H7 (cell line): Measurements from ENCODE around the gene HOXA3. TPM values are rescaled to one million over a fixed set of nuclear protein-coding genes. Genes with fewer than 3 reads are reported as not detected.
A peak's percentile ranks its signal among the peaks of the same experiment; 100 is the strongest.

Source experiments
- DNase-seq: peaks from one replicate; pipeline ENCODE4 v3.0.0; 2012
- H3K27me3 ChIP-seq: 2 replicates; pipeline ENCODE4 v1.6.0; 2011; ENCODE audit warnings: mild to moderate bottlenecking, low read length; ENCODE audit not compliant: control insufficient read depth, insufficient read depth
- H3K36me3 ChIP-seq: replicated peaks from 2 replicates; pipeline ENCODE4 v1.5.1; 2011; ENCODE audit warnings: low read length; ENCODE audit not compliant: control insufficient read depth, insufficient read depth
- H3K4me3 ChIP-seq: 2 replicates; pipeline ENCODE4 v1.5.1; 2011; ENCODE audit warnings: low read depth, mild to moderate bottlenecking, control low read depth, low read length, moderate library complexity; ENCODE audit not compliant: insufficient read depth
- total RNA-seq: library from RNA; depleted of rRNA; stranded (reverse); fragments of >200 nt; shearing (Covaris generic); gene quantifications from 2 replicates; pipeline ENCODE4 v1.2.3, GENCODE V29; 2014

HOXA3 gene
- total RNA-seq, 1 experiment from 2014 or later = not detected

- Histone ChIP-seq H3K36me3 (no peaks in the 10 kb centered on the region), H3K4me3 (no peak overlapping the region), H3K27me3 (peaks cover 98% of the 10 kb centered on the region)
- no peak for DNase-seq
Measured at GRCh38 chr7:27132214-27132613, 20.2 kb downstream of the HOXA3 start.

- Histone ChIP-seq H3K4me3 (peak overlapping the region; percentile 47), H3K36me3 (no peaks in the 10 kb centered on the region), H3K27me3 (peaks cover 98% of the 10 kb centered on the region)
- DNase-seq = peak; percentile 24
Measured at GRCh38 chr7:27131390-27131819, 21.0 kb downstream of the HOXA3 start.

- Histone ChIP-seq H3K27me3 (peaks cover 98% of the 10 kb centered on the region), H3K4me3 (peak within 1 kb of the TSS; percentile 47), H3K36me3 (no peaks in the 10 kb centered on the region)
- peak; percentile 95 for DNase-seq
Measured at GRCh38 chr7:27130540-27131389, 21.6 kb downstream of the HOXA3 start, which contains the start of gene HOXA4. HOXA4 (minus strand) TSS chr7:27130757; CDS start chr7:27130733, 24 bp downstream.

DNA sequence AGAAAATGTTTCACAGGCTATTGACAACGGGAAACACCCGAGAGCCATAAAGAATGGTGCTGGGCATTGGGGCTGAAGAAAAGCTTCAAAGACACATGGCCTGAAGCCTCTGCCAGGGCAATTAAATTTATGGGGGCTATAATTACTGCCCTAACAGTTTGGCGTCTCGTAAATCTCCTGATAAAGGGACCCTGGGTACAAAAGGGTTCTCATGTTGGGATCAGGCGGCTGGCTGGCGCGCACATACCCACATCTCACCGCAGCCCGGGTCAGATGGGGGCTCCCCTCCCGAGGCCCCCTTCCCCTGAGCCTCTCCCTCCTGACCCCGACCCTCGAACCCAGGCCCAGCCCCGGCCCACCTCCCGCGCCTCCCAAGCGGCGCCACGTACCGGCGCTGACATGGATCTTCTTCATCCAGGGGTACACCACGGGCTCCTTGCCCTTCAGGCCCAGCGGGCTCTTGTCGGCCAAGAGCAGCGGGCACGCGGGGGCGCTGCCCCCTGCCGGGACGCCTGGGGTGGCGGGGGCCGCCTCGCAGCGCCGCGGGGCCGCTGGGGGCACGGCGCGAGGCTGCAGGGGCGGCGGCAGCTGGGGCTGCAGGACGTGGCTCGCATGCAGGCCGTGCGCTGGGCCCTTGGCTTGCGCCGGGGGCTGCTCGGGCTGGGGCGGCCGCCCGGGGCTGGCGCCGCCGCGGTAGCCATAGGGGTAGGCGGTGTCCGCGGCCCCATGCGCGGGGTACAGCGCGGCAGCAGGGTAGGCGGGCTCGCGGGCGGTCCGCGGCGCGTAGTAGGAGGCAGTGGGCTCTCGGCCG lies 22.4 kb downstream of the HOXA3 start:
- DNase-seq = peak; percentile 84
- Histone ChIP-seq H3K4me3 (no peak overlapping the region), H3K27me3 (peaks cover 98% of the 10 kb centered on the region), H3K36me3 (no peaks in the 10 kb centered on the region)

DNA sequence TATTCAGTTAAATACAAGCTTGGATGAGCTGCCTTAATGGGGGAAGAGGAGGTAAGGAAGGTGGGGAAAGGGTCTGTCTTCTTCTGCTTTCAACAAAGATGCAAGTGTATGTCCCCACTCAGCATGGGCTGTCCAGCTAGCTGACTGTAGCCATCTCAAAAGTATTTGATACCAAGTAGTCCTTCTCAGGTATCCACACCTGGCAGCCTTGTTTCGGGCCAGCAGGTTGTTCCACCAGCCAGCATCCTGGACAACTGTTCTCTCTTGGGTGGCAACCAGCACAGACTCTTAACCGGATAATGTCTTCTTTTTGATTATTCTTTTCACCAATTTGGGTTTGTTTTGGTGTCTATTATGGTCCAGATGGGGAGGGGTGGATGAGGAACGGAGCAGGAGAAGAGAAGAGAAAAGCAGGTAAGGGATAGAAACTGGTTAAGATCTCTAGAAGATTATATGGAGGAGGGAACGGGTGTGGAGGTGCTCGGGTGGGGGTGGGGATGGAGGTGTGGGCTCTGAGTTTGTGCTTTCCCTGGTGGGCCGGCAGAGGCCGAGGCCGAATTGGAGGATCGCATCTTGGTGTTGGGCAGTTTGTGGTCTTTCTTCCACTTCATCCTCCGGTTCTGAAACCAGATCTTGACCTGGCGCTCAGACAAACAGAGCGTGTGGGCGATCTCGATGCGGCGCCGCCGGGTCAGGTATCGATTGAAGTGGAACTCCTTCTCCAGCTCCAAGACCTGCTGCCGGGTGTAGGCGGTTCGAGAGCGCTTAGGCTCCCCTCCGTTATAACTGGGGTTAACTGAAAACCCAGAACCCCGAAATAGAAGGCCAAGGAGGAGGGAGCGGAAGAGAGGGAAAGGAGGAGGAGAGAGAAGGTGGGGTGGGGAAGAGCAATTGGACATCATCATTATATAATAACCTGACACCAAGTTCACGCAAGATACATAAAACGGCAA lies 23.3 kb downstream of the HOXA3 start:
- no peaks in the 10 kb centered on the region for H3K36me3 ChIP-seq
- no peak overlapping the region for H3K4me3 ChIP-seq
- peaks cover 98% of the 10 kb centered on the region for H3K27me3 ChIP-seq
- peak; percentile 22 for DNase-seq

DNA sequence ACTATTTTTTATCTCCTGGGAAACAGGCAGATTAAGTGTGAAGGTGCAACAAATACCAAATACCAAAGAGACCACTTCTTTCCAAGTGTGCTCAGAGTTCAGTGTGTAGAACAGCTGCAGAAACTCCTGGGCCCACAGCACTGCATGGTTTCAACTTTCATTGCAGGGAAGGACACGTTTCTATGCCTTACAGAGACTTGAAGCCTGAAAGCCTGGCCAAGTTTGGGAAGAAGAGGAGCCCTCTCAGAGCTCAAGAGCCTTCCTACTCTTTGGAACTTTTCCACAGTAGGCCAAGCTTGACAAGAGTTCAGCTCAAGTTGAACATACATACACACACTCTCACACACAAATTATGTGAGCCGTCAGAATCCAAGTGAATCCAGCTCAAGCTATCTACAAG lies 24.3 kb downstream of the HOXA3 start:
- peaks cover 98% of the 10 kb centered on the region for H3K27me3 ChIP-seq

DNA sequence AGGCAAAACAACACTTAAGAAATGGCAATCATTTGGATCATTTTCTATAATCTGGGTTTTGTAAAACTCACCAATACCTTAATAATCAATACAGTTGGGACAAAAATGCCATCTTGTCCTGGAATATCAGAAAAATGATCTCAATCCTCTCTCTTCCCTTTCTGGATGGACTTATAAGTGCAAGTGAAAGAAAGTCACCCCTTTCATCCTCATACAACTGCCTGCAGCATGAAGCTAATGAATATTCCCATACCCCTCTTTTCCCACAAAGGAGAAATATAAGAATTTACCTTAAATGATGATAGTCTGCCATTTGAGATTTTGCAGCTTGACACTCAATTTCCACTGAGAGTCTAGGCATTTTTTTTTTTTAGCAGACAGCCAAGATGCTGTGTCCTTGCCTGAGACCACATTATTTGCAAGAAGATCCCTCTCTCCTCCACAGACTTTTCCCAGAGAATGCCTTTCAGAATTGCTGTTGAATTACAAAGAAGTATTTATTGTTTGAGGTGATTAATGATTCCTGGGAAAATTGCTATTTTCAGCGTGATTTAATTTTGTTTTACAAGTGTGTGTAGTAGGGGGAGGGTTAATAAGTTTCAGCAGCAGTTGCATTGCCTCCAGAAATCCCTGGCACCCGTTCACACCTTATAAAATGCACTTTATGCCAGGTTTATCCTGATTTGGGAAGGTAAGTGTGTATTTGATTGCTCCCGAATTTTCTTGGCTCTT lies 25.6 kb downstream of the HOXA3 start:
- Histone ChIP-seq H3K36me3 (no peaks in the 10 kb centered on the region), H3K27me3 (peaks cover 98% of the 10 kb centered on the region), H3K4me3 (no peak overlapping the region)
- DNase-seq = no peak

More for the DNA sequence above, 24.3 kb downstream of the HOXA3 start:
- no peak for DNase-seq
- H3K4me3 ChIP-seq = no peak overlapping the region
- H3K36me3 ChIP-seq = no peaks in the 10 kb centered on the region

- peaks cover 98% of the 10 kb centered on the region for H3K27me3 ChIP-seq
- no peaks in the 10 kb centered on the region for H3K36me3 ChIP-seq
- no peak overlapping the region for H3K4me3 ChIP-seq
- DNase-seq = no peak
Measured at GRCh38 chr7:27125986-27126394, 26.4 kb downstream of the HOXA3 start.

GRCh38 chr7:27124902-27125689 lies 27.3 kb downstream of the HOXA3 start:
- no peak overlapping the region for H3K4me3 ChIP-seq
- DNase-seq = peak; percentile 38
- peaks cover 100% of the 10 kb centered on the region for H3K27me3 ChIP-seq
- no peaks in the 10 kb centered on the region for H3K36me3 ChIP-seq

- Histone ChIP-seq H3K27me3 (peaks cover 100% of the 10 kb centered on the region), H3K4me3 (no peak overlapping the region), H3K36me3 (no peaks in the 10 kb centered on the region)
- peak; percentile 54 for DNase-seq
Measured at GRCh38 chr7:27124096-27124901, 28.1 kb downstream of the HOXA3 start.

DNA sequence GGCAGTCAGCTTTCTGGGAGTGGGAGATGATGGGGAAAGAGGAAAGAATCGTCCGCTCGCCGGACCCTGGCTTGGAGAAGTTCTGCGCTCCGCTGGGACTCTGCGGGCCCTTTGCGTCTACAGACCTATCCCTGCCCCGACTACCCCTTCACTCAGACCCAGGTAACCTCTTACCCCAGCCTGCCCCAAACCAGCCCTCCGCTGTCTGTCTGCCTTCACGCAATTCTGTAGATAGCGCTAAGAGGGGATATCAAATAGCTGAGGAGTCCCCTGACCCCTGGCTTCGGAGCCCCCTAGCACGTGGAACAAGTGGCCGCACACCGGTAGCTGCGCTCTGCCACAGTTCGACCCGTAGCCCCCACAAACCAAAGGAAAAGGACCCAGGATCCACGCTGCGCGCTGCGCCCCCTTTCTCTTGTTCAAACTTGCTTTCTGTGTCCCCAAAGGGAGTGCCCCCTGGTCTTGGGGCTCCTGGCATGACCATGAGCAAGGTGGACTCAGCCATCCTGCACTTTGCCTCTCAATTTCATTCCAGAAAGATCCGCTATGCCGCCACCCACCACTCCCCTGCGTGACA lies 28.8 kb downstream of the HOXA3 start:
- DNase-seq = peak; percentile 61
- no peak overlapping the region for H3K4me3 ChIP-seq
- peaks cover 100% of the 10 kb centered on the region for H3K27me3 ChIP-seq
- H3K36me3 ChIP-seq = no peaks in the 10 kb centered on the region

GRCh38 chr7:27123007-27123476 lies 29.3 kb downstream of the HOXA3 start:
- H3K4me3 ChIP-seq = no peak overlapping the region
- no peaks in the 10 kb centered on the region for H3K36me3 ChIP-seq
- peak; percentile 73 for DNase-seq
- H3K27me3 ChIP-seq = peaks cover 100% of the 10 kb centered on the region
